MCF 10A (cell line): Measurements from ENCODE around the gene MERTK. TPM values are rescaled to one million over a fixed set of nuclear protein-coding genes. Genes with fewer than 3 reads are reported as not detected.

Experiments
- BruUV-seq: library from RNA; stranded (reverse); fragments of 400-500 nt; replicated peaks from 2 replicates; lab custom pipeline; 2021; lab: Mats Ljungman, UMichigan
- CTCF ChIA-PET: fragments of 300-600 bp; sonication (Branson Sonifier 250); formaldehyde crosslinking; extraction: SDS; loops from one replicate; lab custom pipeline; 2021; ENCODE audit warnings: antibody characterized with exemption, inconsistent platforms; lab: Yijun Ruan, JAX
- POLR2A ChIA-PET: fragments of 300-600, 350-650 bp; sonication (Branson Sonifier 250); formaldehyde crosslinking; extraction: SDS; loops from one replicate; lab custom pipeline; 2020; ENCODE audit warnings: antibody characterized with exemption, inconsistent platforms; lab: Yijun Ruan, JAX
- DNase-seq: peaks from one replicate; pipeline ENCODE4 v3.0.0-alpha.2; 2018; ENCODE audit not compliant: unreplicated experiment
- H3K27ac Mint-ChIP-seq: one replicate; pipeline ENCODE4 v1.8.0; 2022; ENCODE audit warnings: mild to moderate bottlenecking, low read depth, mixed read lengths; ENCODE audit not compliant: unreplicated experiment
- H3K27me3 Mint-ChIP-seq: one replicate; pipeline ENCODE4 v1.8.0; 2022; ENCODE audit warnings: mixed read lengths; ENCODE audit not compliant: insufficient read depth, unreplicated experiment
- H3K36me3 Mint-ChIP-seq: one replicate; pipeline ENCODE4 v1.8.0; 2022; ENCODE audit warnings: mild to moderate bottlenecking, moderate library complexity, mixed read lengths; ENCODE audit not compliant: insufficient read depth, unreplicated experiment
- H3K4me1 Mint-ChIP-seq: one replicate; pipeline ENCODE4 v1.8.0; 2022; ENCODE audit warnings: mixed read lengths; ENCODE audit not compliant: insufficient read depth, unreplicated experiment
- H3K4me3 Mint-ChIP-seq: one replicate; pipeline ENCODE4 v1.8.0; 2022; ENCODE audit warnings: mild to moderate bottlenecking, moderate library complexity, mixed read lengths; ENCODE audit not compliant: unreplicated experiment
- H3K9me3 Mint-ChIP-seq: one replicate; pipeline ENCODE4 v1.8.0; 2022; ENCODE audit warnings: mixed read lengths; ENCODE audit not compliant: unreplicated experiment
- CTCF ChIP-seq: fragments of 200-600 bp; IDR thresholded peaks from one replicate; pipeline ENCODE4 v1.8.0; 2022; ENCODE audit warnings: antibody characterized with exemption, mild to moderate bottlenecking; ENCODE audit not compliant: unreplicated experiment
- intact Hi-C: fragments of 100-400 bp; cut with micrococcal nuclease; formaldehyde crosslinking; loops from 2 replicates; pipeline ENCODE4 v1.14.1; 2022
- total RNA-seq: library from RNA; stranded (reverse); gene quantifications from 2 replicates; pipeline ENCODE4 v1.2.3, GENCODE V29; 2022

Gene MERTK
- total RNA-seq, 1 experiment from 2014 or later = 0.19 TPM

- DNase-seq = no peak
- no peak for TF ChIP-seq CTCF
- Mint-ChIP-seq H3K9me3 (no peaks in the 10 kb centered on the region), H3K4me3 (no peak overlapping the region), H3K36me3 (no peaks in the 10 kb centered on the region), H3K4me1 (no peaks in the 10 kb centered on the region), H3K27ac (no peak overlapping the region), H3K27me3 (peaks cover 50% of the 10 kb centered on the region)
- ChIA-PET CTCF (interaction anchor here (0.7 to 1.1 kb wide), 2 partner anchors 37 to 145 kb away, joined by 3 to 4 read pairs; no protein-coding TSS in a partner anchor), POLR2A (interaction anchor here (1.3 kb wide), 1 partner anchor 15 kb away, joined by 4 read pairs; no protein-coding TSS in a partner anchor)
- intact Hi-C loops = no loop called here
- no TSS peak for BruUV-seq
These were observed 26.3 kb downstream of the MERTK start for GRCh38 chr2:111924617-111925107.

GRCh38 chr2:111927723-111928122 is 29.3 kb downstream of the MERTK start:
- no TSS peak for BruUV-seq
- peaks cover 59% of the 10 kb centered on the region for H3K27me3 Mint-ChIP-seq
- peaks cover 9% of the 10 kb centered on the region for H3K4me1 Mint-ChIP-seq
- no peak for TF ChIP-seq CTCF
- H3K36me3 Mint-ChIP-seq = no peaks in the 10 kb centered on the region
- H3K27ac Mint-ChIP-seq = no peak overlapping the region
- POLR2A ChIA-PET = interaction anchor here (0.5 kb wide), 1 partner anchor 24 kb away, joined by 4 read pairs; no protein-coding TSS in a partner anchor
- H3K9me3 Mint-ChIP-seq = no peaks in the 10 kb centered on the region
- DNase-seq = no peak
- CTCF ChIA-PET = interaction anchor here (0.7 to 0.8 kb wide), 2 partner anchors 24 to 40 kb away, joined by 3 read pairs; no protein-coding TSS in a partner anchor
- no peak overlapping the region for H3K4me3 Mint-ChIP-seq
- intact Hi-C loops = no loop called here

GRCh38 chr2:111930409-111930808 is 32.0 kb downstream of the MERTK start:
- H3K9me3 Mint-ChIP-seq = no peaks in the 10 kb centered on the region
- peaks cover 9% of the 10 kb centered on the region for H3K4me1 Mint-ChIP-seq
- peak overlapping the region; percentile 29 for H3K27ac Mint-ChIP-seq
- no peak for TF ChIP-seq CTCF
- ChIA-PET CTCF (no interaction called here), POLR2A (no interaction called here)
- H3K36me3 Mint-ChIP-seq = no peaks in the 10 kb centered on the region
- no TSS peak for BruUV-seq
- H3K27me3 Mint-ChIP-seq = peaks cover 66% of the 10 kb centered on the region
- no peak overlapping the region for H3K4me3 Mint-ChIP-seq
- no peak for DNase-seq
- intact Hi-C loops = loop anchor here (2.0 kb wide), 1 partner anchor 44 kb away; no protein-coding TSS in a partner anchor

GRCh38 chr2:111930875-111931274 is 32.5 kb downstream of the MERTK start:
- Mint-ChIP-seq H3K27me3 (peaks cover 70% of the 10 kb centered on the region), H3K27ac (peak overlapping the region; percentile 29), H3K36me3 (no peaks in the 10 kb centered on the region), H3K9me3 (no peaks in the 10 kb centered on the region), H3K4me3 (peak overlapping the region; percentile 10), H3K4me1 (peaks cover 9% of the 10 kb centered on the region)
- intact Hi-C loops = loop anchor here (2.0 kb wide), 1 partner anchor 44 kb away; no protein-coding TSS in a partner anchor
- no peak for TF ChIP-seq CTCF
- BruUV-seq = no TSS peak
- ChIA-PET POLR2A (interaction anchor here (1.0 kb wide), 1 partner anchor 23 kb away, joined by 4 read pairs; no protein-coding TSS in a partner anchor), CTCF (interaction anchor here (0.6 to 1.8 kb wide), 2 partner anchors 12 to 43 kb away, joined by 4 to 5 read pairs; no protein-coding TSS in a partner anchor)
- peak; percentile 91 for DNase-seq
